ENCODE measurements around the gene TSEN15.
"Not testable (repeated sequence)": the region's sequence is repeated elsewhere in the genome, so short reads cannot be mapped to it uniquely, and the experiment has no call there.

Gene TSEN15

DNA sequence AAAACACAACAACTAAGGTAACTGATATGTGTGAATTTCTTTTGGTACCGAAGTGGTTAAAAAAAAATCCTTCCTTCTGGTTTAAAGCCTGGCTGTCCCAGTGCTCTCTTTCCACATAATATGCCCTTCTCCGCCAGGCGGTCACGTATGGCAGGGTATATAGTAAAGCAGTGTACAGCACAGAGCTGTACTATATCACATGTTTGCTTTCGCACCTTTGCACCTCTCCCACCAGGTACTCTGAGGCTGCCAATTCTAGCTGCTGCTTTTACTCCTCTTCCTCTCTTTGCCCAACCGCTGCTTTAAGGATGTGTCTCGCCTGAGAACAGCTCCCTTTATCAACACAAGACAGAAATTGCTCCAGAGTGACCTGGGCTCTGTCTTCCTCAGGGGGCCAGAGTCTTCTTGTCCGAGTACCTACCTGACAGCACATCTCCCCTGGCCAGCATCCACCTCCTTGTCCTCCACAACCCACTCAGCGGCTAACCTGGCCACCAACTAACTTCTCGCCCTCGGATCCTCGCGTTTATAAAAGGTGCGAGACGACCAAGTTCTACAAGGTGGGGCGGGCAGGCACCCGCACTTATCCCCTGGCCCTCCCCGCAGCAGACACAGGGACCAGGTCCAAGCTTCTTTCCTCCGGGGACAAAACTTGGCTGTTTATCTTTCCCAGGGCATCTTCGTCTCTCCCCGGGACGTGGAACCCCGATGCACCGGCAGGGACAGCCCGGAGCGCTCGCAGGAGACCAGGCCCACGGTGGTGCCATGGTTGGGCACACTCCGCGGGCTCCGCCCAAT, 15.6 kb upstream of the TSEN15 start:
- peaks cover 28% of the 10 kb centered on the region for H3K4me1 ChIP-seq
- peak overlapping the region; percentile 47 for H3K4me3 ChIP-seq
- H3K36me3 ChIP-seq (replicated peaks), result no peaks in the 10 kb centered on the region
- peak in 1 of 2 experiments; percentile 36 for DNase-seq (ENCODE audit: low spot score in 2 of 2)
- no peaks in the 10 kb centered on the region for H3K27me3 ChIP-seq (ENCODE audit: low read depth)
- H3K9me3 ChIP-seq, result no peaks in the 10 kb centered on the region
- in situ Hi-C loops (cut with MboI; ENCODE audit: low sequenced_read_pairs), result loop anchor here (25.0 kb wide), 1 partner anchor 399 kb away; the partner anchor contains the start of gene ARPC5

DNA sequence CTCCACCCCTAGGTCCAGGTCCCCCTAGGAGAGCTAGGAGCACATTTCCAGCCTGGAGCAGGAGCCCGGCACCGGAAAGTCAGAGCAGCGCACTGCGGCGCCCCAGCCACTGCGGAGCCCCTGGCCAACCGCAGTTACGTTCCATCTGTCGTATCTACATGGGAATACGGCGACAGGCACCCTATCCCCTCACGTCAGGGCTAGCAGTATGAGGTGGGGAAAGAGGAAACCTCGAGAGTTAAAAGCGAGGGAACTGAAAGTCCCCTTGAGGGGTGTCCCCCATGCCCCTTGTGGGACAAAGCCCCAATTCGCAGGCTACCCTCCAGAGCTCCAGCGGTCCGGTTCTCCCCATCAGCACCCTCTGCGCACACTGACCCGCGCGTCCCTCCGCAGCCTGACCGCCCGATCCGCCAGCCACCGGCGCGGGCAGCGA, 15.0 kb upstream of the TSEN15 start:
- Histone ChIP-seq H3K27me3 (ENCODE audit: low read depth) (no peaks in the 10 kb centered on the region), H3K4me3 (peak overlapping the region; percentile 47)
- peak; percentile 56 to 84 for DNase-seq (ENCODE audit: low spot score in 2 of 2)

DNA sequence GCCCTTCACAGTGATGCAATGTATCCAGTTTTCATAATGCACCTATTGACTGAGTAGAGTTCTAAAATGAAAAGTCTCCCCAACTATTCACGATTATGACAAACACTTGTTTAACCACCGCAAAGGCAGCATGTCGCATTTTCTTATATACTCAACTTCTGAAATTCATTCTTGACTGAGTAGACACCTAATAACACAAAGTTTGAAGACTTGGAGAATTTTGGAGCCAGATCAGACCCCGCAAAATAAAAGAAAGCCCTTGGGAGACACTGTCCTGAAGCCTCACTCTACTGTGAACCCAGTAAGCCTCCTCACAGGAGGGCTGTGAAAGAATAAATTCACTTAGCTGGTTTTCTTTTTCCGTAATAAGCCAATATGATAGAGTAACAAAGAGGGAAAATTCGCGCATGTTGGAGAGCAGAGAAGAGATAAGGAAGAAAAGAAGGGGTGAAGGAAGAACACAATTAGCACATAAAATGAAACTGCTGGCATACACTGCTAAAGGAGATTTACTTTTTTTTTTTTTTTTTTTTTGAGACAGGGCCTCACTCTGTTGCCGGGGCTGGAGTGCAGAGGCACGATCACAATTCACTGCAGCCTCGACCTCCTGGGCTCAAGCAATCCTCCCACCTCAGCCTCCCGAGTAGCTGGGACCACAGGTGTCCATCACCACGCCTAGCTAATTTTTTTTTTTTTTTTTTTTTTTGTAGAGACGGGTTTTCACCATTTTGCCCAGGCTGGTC, 13.5 kb upstream of the TSEN15 start:
- H3K27me3 ChIP-seq (ENCODE audit: low read depth), result no peaks in the 10 kb centered on the region
- in situ Hi-C loops (cut with MboI; ENCODE audit: low sequenced_read_pairs), result loop anchor here (25.0 kb wide), 1 partner anchor 401 kb away; the partner anchor contains the start of gene ARPC5
- H3K36me3 ChIP-seq (replicated peaks), result no peaks in the 10 kb centered on the region
- no peaks in the 10 kb centered on the region for H3K9me3 ChIP-seq
- H3K4me3 ChIP-seq, result peak overlapping the region; percentile 47
- no peak for DNase-seq (ENCODE audit: low spot score in 2 of 2)
- peaks cover 28% of the 10 kb centered on the region for H3K4me1 ChIP-seq

More for the DNA sequence above, 15.0 kb upstream of the TSEN15 start:
- in situ Hi-C loops (cut with MboI; ENCODE audit: low sequenced_read_pairs), result loop anchor here (25.0 kb wide), 1 partner anchor 399 kb away; the partner anchor contains the start of gene ARPC5
- no peaks in the 10 kb centered on the region for H3K36me3 ChIP-seq (replicated peaks)
- peaks cover 28% of the 10 kb centered on the region for H3K4me1 ChIP-seq
- no peaks in the 10 kb centered on the region for H3K9me3 ChIP-seq

DNA sequence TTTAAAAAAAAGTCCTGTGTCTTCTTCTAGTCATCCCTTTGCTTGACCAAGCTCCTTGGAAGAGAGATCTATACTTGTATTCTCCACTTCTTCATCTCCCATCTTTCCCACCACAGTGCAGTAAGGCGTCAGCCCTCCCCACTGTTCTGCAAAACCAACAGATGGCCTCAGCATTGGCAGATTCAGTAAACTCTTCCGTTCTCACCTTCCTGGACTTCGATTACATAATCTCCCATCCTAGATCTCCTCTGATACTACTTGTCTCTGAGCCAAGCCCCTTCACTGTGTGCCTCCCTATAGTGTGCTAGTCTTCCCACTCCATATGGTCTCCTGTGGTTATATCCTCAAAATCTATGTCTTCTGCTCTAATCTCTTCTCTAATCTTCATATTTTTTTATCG, 12.4 kb upstream of the TSEN15 start:
- H3K4me3 ChIP-seq, result no peak overlapping the region
- no peak for DNase-seq (ENCODE audit: low spot score in 2 of 2)
- in situ Hi-C loops (cut with MboI; ENCODE audit: low sequenced_read_pairs), result loop anchor here (25.0 kb wide), 1 partner anchor 402 kb away; the partner anchor contains the start of gene ARPC5

DNA sequence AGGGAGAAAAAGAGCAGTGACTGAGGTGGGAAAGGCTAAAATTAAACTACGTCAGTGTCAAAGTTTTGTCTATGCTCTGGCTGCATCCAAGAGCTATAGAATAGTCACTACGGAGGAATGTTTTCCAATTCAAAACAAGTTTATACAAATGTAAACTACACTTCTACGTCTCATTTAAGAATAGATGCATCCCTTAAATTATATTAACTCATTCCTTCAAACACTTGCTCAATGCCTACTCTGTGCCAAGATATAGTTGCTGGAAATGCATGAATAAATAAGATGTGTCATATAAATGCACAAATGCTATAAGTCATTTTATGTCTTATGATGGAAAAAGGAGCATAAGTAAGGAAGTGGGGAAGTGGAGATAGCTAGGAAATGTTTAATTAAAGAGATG, 9.8 kb upstream of the TSEN15 start:
- no peak for DNase-seq (ENCODE audit: low spot score in 2 of 2)
- in situ Hi-C loops (cut with MboI; ENCODE audit: low sequenced_read_pairs), result loop anchor here (25.0 kb wide), 1 partner anchor 404 kb away; the partner anchor contains the start of gene ARPC5
- Histone ChIP-seq H3K27me3 (ENCODE audit: low read depth) (no peaks in the 10 kb centered on the region), H3K9me3 (no peaks in the 10 kb centered on the region), H3K36me3 (replicated peaks) (no peaks in the 10 kb centered on the region), H3K4me3 (no peak overlapping the region), H3K4me1 (peaks cover 7% of the 10 kb centered on the region)

More for the DNA sequence above, 12.4 kb upstream of the TSEN15 start:
- Histone ChIP-seq H3K27me3 (ENCODE audit: low read depth) (no peaks in the 10 kb centered on the region), H3K4me1 (peaks cover 28% of the 10 kb centered on the region), H3K36me3 (replicated peaks) (no peaks in the 10 kb centered on the region), H3K9me3 (no peaks in the 10 kb centered on the region)

DNA sequence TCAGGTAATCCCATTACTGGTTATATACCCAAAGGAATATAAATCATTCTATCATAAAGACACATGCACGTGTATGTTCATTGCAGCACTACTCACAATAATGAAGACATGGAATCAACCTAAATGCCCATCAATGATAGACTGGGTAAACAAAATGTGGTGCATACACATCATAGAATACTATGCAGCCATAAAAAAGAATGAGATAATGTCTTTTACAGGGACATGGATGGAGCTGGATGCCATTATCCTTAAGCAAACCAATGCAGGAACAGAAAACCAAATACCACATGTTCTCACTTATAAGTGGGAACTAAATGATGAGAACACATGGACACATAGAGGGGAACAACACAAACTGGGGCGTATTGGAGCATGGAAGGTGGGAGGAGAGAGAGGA, 8.2 kb upstream of the TSEN15 start:
- not testable (repeated sequence) for DNase-seq (ENCODE audit: low spot score in 2 of 2); H3K4me3 ChIP-seq; H3K27me3 ChIP-seq (ENCODE audit: low read depth); H3K36me3 ChIP-seq (replicated peaks); H3K9me3 ChIP-seq; H3K4me1 ChIP-seq
- in situ Hi-C loops (cut with MboI; ENCODE audit: low sequenced_read_pairs), result loop anchor here (25.0 kb wide), 1 partner anchor 406 kb away; the partner anchor contains the start of gene ARPC5

DNA sequence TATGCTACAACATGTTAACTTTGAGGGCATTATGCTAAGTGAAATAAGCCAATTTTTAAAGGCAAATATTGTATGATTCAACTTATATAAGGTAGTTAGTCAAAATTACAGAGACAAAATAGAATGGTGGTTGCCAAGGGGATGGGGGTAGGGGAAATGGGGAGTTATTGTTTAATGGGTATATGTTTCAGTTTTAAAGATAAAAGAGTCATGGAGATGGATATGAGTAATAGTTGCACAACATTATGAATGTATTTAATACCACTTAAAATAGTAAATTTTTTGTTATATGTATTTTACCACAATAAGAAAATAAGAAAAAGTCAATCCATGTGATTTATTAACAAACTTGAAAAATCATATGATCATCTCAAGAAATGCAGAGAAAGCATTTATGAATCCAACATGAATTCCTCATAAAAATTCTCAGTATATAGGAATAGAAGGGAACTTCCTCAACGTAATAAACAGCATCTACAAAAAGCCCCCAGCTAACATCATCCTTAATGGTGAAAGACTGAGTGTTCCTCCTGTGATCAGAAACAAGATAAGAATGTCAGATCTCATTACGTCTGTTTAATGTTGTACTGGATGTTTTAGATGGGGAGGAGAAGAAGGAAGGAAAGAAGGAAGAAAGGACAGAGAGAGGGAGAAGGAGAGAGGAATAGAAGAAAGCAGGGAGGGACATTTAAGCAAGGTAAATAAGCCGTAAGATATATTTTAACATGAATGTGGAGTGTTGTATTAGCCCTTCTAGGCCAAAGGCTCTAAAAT, 6.7 kb upstream of the TSEN15 start:
- DNase-seq (ENCODE audit: low spot score in 2 of 2), result no peak
- Histone ChIP-seq H3K4me1 (peaks cover 20% of the 10 kb centered on the region), H3K4me3 (no peak overlapping the region), H3K27me3 (ENCODE audit: low read depth) (no peaks in the 10 kb centered on the region), H3K36me3 (replicated peaks) (no peaks in the 10 kb centered on the region), H3K9me3 (no peaks in the 10 kb centered on the region)
- in situ Hi-C loops (cut with MboI; ENCODE audit: low sequenced_read_pairs), result loop anchor here (25.0 kb wide), 1 partner anchor 407 kb away; the partner anchor contains the start of gene ARPC5

DNA sequence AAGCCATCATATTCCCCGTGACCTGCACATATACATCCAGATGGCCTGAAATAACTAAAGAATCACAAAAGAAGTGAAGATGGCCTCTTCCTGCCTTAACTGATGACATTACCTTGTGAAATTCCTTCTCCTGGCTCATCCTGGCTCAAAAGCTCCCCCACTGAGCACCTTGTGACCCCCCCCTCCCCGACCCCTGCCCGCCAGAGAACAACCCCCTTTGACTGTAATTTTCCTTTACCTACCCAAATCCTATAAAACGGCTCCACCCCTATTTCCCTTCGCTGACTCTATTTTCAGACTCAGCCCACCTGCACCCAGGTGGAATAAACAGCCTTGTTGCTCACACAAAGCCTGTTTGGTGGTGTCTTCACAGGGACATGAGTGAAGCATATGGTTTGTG, 4.0 kb upstream of the TSEN15 start:
- in situ Hi-C loops (cut with MboI; ENCODE audit: low sequenced_read_pairs), result loop anchor here (25.0 kb wide), 1 partner anchor 410 kb away; the partner anchor contains the start of gene ARPC5

DNA sequence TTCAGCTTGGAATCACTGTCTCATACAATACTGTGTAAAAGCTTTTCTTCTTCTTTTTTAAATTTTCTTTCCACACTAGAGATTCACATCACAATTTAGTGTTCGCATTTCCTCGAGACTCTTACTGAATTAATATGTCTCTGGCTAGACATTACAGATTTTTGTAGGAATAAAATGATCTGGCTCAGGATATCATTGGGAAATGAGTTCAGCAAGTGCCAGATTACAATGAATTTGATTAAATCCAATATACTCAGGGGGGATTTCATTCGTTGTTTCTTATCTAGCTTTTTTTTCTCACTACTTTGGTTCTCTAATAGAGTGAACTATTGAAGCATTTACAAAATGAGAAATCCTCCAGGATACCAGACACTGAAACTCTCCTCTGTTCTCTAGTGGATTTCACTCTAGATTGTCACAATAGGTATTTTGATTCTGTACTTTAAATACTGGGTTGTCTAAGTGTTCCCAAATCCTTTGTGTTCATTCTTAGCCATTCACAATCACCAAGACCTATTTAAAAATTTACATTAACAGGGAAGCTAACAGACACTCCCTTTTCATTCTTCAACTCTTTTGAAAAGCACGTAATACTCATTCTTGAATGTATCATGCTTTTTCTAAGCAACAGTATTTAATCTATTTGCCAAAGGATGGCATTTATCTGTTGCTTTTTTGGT, 2.8 kb upstream of the TSEN15 start:
- peak in 1 of 2 experiments; percentile 98 for DNase-seq (ENCODE audit: low spot score in 2 of 2)
- Histone ChIP-seq H3K27me3 (ENCODE audit: low read depth) (no peaks in the 10 kb centered on the region), H3K4me1 (peaks cover 45% of the 10 kb centered on the region), H3K4me3 (no peak overlapping the region), H3K36me3 (replicated peaks) (no peaks in the 10 kb centered on the region), H3K9me3 (no peaks in the 10 kb centered on the region)
- in situ Hi-C loops (cut with MboI; ENCODE audit: low sequenced_read_pairs), result loop anchor here (25.0 kb wide), 1 partner anchor 411 kb away; the partner anchor contains the start of gene ARPC5

More for the DNA sequence above, 4.0 kb upstream of the TSEN15 start:
- H3K36me3 ChIP-seq (replicated peaks); DNase-seq (ENCODE audit: low spot score in 2 of 2); H3K4me3 ChIP-seq; H3K9me3 ChIP-seq; H3K27me3 ChIP-seq (ENCODE audit: low read depth): not testable (repeated sequence)
- H3K4me1 ChIP-seq, result peaks cover 34% of the 10 kb centered on the region

DNA sequence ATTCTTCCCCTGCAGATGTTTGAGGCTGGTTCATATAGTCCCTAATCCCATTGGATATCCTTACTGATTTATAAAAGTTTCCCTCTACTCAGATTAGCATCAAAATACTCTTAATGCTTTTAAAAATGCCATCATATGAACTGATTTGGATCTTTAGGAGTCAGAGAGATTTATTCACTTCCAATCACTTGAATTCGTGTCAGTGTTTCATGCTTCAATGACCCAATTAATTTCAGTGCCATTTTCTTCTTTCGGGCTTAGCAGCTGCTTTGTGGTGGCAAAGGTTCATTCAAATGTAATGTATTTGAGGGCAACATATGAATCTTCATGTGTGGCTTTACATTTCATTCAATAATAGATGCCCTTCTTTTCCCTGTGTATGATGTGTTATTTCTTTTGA, 2.2 kb upstream of the TSEN15 start:
- in situ Hi-C loops (cut with MboI; ENCODE audit: low sequenced_read_pairs), result loop anchor here (25.0 kb wide), 1 partner anchor 412 kb away; the partner anchor contains the start of gene ARPC5
- Histone ChIP-seq H3K36me3 (replicated peaks) (no peaks in the 10 kb centered on the region), H3K9me3 (no peaks in the 10 kb centered on the region), H3K27me3 (ENCODE audit: low read depth) (no peaks in the 10 kb centered on the region), H3K4me3 (no peak overlapping the region), H3K4me1 (peaks cover 50% of the 10 kb centered on the region)
- DNase-seq (ENCODE audit: low spot score in 2 of 2), result peak; percentile 57 to 94

DNA sequence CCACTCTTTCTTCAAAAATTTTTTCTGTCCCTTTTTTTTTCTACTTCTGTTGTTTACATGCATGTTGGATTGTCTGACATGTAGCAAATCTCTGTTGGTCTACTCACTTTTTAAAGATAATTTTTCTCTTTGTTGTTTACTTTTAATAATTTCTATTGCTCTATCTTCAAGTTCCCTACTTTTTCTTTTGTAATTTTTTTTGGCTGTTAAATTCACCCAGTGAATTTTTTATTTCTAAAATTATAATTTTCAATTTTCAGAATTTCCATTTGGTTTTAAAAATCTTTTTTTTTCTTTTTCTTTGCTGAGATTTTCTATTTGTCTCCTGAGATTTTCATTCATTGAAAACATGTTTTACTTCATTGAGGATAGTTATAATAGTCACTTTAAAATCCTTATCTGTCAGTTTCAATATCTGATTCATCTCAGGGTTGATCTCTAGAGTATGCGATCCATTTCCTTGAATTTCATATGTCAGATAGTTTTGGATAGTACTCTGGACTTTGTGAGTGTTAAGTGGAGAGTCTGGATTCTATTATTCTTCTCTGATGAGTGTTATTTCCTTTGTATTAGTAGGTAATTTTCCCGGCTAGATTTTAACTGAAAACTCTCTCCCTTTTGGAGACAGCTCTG, 1.6 kb upstream of the TSEN15 start:
- in situ Hi-C loops (cut with MboI; ENCODE audit: low sequenced_read_pairs), result loop anchor here (25.0 kb wide), 1 partner anchor 413 kb away; the partner anchor contains the start of gene ARPC5
- no peak for DNase-seq (ENCODE audit: low spot score in 2 of 2)
- H3K4me3 ChIP-seq, result no peak overlapping the region
- H3K36me3 ChIP-seq (replicated peaks), result peaks cover 5% of the 10 kb centered on the region
- no peaks in the 10 kb centered on the region for H3K9me3 ChIP-seq
- peaks cover 50% of the 10 kb centered on the region for H3K4me1 ChIP-seq
- no peaks in the 10 kb centered on the region for H3K27me3 ChIP-seq (ENCODE audit: low read depth)

DNA sequence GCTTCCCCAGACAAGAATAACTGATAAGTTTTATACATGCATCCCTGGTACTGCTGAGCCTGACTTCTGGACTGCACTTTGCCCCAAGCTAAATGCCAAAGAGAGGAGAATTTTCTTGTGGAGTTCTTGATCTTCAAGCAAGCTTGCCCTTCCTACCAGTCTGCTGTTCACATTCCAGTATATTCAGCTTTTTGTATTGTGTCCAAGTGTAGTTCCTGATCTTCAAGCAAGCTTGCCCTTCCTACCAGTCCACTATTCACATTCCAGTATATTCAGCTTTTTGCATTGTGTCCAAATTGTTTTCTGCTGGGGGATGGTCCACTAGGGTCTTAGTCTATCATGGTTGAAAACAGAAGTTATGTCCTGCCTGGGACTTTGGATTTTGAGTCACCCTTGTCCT, 894 bp upstream of the TSEN15 start:
- H3K4me1 ChIP-seq, result peaks cover 50% of the 10 kb centered on the region
- H3K27me3 ChIP-seq (ENCODE audit: low read depth), result no peaks in the 10 kb centered on the region
- DNase-seq (ENCODE audit: low spot score in 2 of 2), result peak in 1 of 2 experiments; percentile 22
- no peak overlapping the region; the same call in 1 of the 2 replicates for H3K4me3 ChIP-seq
- in situ Hi-C loops (cut with MboI; ENCODE audit: low sequenced_read_pairs), result no loop called here
- H3K9me3 ChIP-seq, result no peaks in the 10 kb centered on the region
- peaks cover 12% of the 10 kb centered on the region for H3K36me3 ChIP-seq (replicated peaks)
